ENCODE measurements around the gene EPG5.

- no peak for TF ChIP-seq POLR2AphosphoS5 (IDR thresholded peaks at IDR 0.05; ENCODE audit: low read depth, low read length)
- TF ChIP-seq, protein P1, sequence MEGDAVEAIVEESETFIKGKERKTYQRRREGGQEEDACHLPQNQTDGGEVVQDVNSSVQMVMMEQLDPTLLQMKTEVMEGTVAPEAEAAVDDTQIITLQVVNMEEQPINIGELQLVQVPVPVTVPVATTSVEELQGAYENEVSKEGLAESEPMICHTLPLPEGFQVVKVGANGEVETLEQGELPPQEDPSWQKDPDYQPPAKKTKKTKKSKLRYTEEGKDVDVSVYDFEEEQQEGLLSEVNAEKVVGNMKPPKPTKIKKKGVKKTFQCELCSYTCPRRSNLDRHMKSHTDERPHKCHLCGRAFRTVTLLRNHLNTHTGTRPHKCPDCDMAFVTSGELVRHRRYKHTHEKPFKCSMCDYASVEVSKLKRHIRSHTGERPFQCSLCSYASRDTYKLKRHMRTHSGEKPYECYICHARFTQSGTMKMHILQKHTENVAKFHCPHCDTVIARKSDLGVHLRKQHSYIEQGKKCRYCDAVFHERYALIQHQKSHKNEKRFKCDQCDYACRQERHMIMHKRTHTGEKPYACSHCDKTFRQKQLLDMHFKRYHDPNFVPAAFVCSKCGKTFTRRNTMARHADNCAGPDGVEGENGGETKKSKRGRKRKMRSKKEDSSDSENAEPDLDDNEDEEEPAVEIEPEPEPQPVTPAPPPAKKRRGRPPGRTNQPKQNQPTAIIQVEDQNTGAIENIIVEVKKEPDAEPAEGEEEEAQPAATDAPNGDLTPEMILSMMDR (IDR thresholded peaks at IDR 0.05), result no peak
- TF ChIP-seq REST (IDR thresholded peaks at IDR 0.05; ENCODE audit: insufficient read depth in 1 of 2, low read depth in 2 of 2, low read length in 1 of 2), result no peak
- no peak for TF ChIP-seq TCF7L2 (IDR thresholded peaks at IDR 0.05; ENCODE audit: low read depth, low read length)
- no peak for TF ChIP-seq SIN3A (IDR thresholded peaks at IDR 0.05; ENCODE audit: borderline replicate concordance, insufficient read depth, low read depth, low read length)
These were observed 42.9 kb upstream of the EPG5 start for GRCh38 chr18:46010050-46010449.

All from Panc1 (cell line).